GM21390 (cell line): ENCODE measurements around the gene TNN.
"Not testable (repeated sequence)": the region's sequence is repeated elsewhere in the genome, so short reads cannot be mapped to it uniquely, and the experiment has no call there.

Source experiments
- ATAC-seq: cut with Tn5 transposase; IDR thresholded peaks from one replicate; pipeline ENCODE4 v1.9.1; 2021; ENCODE audit not compliant: unreplicated experiment

Gene TNN, protein sequence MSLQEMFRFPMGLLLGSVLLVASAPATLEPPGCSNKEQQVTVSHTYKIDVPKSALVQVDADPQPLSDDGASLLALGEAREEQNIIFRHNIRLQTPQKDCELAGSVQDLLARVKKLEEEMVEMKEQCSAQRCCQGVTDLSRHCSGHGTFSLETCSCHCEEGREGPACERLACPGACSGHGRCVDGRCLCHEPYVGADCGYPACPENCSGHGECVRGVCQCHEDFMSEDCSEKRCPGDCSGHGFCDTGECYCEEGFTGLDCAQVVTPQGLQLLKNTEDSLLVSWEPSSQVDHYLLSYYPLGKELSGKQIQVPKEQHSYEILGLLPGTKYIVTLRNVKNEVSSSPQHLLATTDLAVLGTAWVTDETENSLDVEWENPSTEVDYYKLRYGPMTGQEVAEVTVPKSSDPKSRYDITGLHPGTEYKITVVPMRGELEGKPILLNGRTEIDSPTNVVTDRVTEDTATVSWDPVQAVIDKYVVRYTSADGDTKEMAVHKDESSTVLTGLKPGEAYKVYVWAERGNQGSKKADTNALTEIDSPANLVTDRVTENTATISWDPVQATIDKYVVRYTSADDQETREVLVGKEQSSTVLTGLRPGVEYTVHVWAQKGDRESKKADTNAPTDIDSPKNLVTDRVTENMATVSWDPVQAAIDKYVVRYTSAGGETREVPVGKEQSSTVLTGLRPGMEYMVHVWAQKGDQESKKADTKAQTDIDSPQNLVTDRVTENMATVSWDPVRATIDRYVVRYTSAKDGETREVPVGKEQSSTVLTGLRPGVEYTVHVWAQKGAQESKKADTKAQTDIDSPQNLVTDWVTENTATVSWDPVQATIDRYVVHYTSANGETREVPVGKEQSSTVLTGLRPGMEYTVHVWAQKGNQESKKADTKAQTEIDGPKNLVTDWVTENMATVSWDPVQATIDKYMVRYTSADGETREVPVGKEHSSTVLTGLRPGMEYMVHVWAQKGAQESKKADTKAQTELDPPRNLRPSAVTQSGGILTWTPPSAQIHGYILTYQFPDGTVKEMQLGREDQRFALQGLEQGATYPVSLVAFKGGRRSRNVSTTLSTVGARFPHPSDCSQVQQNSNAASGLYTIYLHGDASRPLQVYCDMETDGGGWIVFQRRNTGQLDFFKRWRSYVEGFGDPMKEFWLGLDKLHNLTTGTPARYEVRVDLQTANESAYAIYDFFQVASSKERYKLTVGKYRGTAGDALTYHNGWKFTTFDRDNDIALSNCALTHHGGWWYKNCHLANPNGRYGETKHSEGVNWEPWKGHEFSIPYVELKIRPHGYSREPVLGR (N-terminal part only)

DNA sequence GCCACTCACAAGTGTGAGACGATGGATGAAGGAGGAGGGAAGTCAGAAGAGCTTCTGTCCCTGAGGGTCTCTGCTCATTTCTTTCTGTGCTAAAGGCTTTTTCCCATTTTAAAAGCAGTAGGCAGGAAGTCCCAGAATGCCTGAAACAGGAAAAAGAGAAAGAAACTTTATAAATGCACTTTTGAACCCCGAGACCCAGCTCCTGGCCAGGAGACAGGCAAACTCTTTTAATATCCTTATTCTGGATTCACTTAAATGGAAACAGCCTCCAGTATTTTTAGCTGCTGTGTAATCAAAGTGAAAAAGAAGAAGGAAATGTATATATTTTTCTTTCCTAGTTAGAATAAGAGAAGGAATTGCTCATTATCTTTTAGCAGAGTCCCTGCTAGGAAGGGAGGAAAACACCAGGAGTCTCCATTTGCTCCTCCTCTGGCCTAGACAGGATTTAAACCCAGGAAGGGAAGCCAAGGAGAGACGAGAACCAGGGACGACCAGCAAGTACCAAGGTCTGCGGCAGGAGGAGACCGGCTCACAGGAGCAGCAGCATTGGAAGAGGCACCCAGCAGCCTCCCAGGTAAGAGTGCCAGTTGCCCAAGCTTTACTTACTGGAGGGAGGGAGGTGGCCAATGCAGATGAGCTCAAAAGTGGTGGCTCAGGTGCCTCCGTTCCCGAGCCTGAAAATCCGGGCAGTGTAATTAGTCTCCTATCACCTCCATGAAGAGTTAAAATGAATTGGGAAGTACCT is at the start of gene TNN:
Gene TNN (plus strand): TSS at position 472 of the 745 bp plus-strand sequence. CDS start 9,586 bp downstream, outside the sequence.
- no peak for ATAC-seq

- ATAC-seq: no peak
Observed at GRCh38 chr1:175019524-175019923, 48.1 kb upstream of the TNN start.

DNA sequence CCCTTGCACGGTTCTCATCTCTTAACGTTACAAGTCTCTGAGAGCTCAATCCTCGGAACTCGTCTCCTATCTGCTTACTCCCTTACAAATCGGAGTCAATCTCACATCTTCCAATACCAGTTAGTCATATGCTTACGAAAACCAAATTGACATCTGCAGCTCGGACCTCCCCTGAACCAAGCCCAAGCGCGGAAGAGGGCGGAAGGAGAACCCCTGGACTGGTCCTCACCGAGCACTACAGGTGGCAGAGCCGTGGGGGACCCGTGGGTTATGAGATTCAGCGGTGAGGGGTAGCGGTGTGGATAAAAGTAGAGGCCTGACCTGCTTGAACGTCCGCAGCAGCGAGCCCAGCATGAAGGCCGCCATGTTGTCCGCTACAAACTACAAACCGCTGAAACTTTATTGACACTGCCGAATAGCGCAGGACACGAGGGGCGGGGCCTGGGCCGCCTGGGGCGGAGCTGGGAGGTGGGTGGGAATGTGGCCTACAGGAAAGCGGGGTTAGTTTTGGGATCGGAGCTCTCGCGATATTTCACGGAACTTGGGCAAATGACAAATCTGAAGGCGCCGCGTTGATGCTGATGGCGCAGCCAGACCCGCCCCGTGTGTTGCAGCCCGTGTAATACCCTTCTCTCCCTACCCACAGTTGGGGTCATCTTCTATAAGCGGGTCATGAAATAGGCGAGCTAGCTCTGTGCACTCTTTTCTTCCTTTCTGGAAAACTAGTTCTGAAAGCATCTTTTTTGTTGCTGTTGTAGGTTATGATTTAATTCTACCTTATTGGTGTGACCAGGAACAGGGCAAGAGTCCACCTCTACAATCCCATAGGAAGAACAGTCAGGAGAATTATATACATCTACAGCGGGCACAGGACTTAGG is 44.4 kb upstream of the TNN start, which contains the start of gene MRPS14:
Gene MRPS14 (minus strand): TSS at position 383 of the 879 bp plus-strand sequence. CDS start 17 bp downstream, at position 366.
- peak; percentile 94 for ATAC-seq

- peak; percentile 2 for ATAC-seq
Observed at GRCh38 chr1:175023922-175024242, 43.8 kb upstream of the TNN start.

DNA sequence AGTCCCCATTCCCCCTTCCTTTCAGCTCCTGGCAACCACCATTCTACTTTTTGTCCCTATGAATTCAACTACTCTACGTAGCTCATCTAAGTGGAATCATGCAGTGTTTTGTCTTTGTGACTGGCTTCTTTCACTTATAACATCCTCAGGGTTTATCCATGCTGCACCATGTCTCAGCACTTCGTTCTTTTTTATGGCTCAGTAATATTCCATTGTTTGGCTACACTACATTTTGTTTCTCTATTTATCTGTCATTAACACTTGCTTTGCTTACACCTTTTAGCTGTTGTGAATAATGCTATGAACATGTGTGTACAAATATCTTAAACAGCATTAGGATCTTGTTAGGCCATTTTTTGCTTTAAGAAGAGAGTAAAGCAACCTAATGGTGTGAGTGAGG is 42.9 kb upstream of the TNN start:
- no peak for ATAC-seq

- ATAC-seq: no peak
Observed at GRCh38 chr1:175033953-175034352, 33.7 kb upstream of the TNN start.

DNA sequence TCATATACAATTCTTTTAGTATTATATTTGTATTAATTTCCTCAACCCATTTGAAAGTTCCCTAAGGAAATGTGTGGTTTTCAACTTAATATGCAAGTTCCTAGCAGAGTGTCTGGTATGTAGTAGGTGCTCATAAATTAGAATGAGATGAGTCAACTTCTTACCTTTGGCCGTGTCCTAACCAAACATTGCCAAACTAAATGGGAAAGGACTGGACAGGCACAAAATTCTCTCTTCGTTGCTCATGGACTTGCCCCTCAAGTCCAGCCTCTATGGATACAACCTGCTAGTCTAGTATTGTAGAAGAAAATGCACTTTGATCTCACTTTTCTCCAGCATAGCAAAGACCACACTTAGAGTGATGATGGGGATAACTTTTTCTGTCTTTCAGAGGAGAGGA is 32.9 kb upstream of the TNN start:
- ATAC-seq: no peak

- no peak for ATAC-seq
Observed at GRCh38 chr1:175035865-175036264, 31.8 kb upstream of the TNN start.

GRCh38 chr1:175036476-175036875 is 31.2 kb upstream of the TNN start:
- ATAC-seq: no peak

DNA sequence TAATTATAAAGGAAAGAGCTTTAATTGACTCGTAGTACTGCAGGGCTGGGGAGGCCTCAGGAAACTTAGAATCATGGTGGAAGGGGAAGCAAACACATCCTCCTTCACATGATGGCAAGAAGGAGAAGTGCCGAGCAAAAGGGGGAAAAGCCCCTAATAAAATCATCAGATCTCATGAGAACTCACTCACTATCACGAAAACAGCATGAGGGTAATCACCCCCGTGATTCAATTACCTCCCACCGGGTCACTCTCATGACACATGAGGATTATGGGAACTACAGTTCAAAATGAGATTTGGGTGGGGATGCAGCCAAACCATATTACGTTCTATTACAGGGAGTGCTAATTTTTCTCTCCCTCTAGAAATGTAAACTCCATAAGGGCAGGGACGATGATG is 30.2 kb upstream of the TNN start:
- ATAC-seq: no peak

GRCh38 chr1:175040324-175040879 is 27.2 kb upstream of the TNN start:
- ATAC-seq: no peak

- no peak for ATAC-seq
Observed at GRCh38 chr1:175042650-175043049, 25.0 kb upstream of the TNN start.

GRCh38 chr1:175043824-175044223 is 23.8 kb upstream of the TNN start:
- no peak for ATAC-seq

DNA sequence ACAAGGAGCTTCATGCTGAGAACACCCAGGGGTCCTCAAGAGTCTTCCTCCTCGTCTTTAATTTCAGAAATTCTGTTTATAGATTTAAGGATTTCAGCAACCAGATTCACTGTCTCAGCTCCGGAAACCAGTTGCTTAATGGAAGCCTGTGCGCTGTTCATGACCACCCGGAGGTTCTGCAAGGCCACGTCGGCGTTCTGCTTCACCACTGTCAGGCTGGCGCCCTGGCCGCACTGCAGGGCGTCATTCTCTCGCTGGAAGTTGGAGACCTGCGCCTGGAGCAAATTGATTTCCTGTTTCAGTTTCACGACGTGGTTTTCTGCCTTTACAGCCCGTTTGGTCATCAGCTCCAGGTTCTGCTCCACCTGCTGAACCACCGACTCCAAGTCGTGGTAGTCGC is 23.0 kb upstream of the TNN start:
- ATAC-seq: not testable (repeated sequence)

DNA sequence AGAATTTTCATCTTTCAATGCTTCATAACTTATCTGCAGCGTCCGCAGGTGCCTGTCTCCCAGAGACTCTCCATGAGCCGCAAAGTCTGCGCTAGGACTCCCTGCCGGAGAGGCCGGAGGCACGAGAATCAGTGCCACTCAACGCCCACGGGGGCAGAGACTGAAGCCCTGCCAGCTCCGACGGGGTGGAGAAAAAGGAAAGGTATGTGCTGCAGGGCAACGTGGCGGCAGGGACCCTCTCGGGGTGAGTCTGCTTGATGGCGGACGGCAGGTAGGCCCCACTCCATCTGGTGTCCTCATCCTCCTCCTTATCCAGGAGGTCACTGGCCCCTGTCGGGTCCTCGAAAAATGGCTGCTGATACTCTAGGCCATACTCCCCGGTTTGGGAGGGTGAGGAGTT is 22.5 kb upstream of the TNN start:
- no peak for ATAC-seq

- no peak for ATAC-seq
Observed at GRCh38 chr1:175045519-175045918, 22.1 kb upstream of the TNN start.

DNA sequence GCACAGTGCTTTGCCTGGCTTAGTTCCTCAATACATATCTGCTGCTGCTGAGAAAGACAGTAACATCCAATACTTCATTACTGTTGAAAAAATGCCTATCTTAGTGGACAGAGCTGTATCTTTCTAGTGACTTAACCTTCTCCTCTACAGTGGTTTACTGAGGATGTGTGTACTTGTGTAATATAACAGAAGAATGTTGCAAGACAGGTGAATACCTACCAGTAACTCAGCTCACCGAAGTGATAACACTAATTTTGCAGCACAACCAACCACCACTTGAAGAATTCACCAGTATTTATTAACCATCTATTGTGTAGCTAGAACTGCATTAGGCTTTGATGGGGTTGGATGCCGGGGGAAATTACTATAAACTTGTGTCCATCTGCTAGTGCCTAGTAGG is 16.6 kb upstream of the TNN start:
- ATAC-seq: no peak

- ATAC-seq: no peak
Observed at GRCh38 chr1:175054736-175055135, 12.9 kb upstream of the TNN start.

GRCh38 chr1:175062339-175062738 is 5.3 kb upstream of the TNN start:
- no peak for ATAC-seq
